Stimulated activated CD4-positive, alpha-beta T cell treated with anti-CD3 and anti-CD28 coated beads, TNF-alpha, amount 100 ng/mL, for 48 hours (primary cell): ENCODE data around the gene PRH2.

Experiments
- DNase-seq, 3 donors: peaks; one replicate each; pipeline ENCODE4 v3.0.0-alpha.2; 2020; ENCODE audit warnings: low read depth in 3 of 3

The PRH2 gene

DNA sequence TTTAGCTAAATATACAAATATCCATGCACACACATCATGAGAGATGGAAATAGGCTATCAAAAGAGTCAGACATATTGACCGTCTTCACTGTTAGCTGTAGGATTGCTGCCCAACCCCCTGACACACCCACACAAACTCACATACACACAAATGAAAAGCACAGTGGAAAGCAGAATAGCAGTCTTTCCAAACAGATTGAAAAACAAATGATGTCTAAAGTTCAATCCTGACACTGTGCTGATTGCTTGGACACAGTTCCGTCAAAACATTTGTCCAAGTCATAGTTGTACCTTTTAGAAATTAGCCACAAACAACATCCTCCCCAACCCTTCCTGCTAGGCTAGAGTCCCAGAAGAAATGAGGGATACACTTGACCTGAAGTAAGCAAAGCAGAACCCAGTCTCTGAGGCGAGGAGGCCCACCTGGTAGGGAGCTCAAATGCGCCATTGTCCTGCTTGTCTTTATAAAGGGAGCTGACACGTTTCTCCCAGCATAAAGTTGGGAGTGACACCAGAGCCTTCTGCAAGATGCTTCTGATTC is at the start of gene PRH2:
Gene PRH2, plus strand, starts transcription at position 491 of the 541 bp plus-strand sequence. Its CDS starts 38 bp downstream, at position 529.
- no peak for DNase-seq

DNA sequence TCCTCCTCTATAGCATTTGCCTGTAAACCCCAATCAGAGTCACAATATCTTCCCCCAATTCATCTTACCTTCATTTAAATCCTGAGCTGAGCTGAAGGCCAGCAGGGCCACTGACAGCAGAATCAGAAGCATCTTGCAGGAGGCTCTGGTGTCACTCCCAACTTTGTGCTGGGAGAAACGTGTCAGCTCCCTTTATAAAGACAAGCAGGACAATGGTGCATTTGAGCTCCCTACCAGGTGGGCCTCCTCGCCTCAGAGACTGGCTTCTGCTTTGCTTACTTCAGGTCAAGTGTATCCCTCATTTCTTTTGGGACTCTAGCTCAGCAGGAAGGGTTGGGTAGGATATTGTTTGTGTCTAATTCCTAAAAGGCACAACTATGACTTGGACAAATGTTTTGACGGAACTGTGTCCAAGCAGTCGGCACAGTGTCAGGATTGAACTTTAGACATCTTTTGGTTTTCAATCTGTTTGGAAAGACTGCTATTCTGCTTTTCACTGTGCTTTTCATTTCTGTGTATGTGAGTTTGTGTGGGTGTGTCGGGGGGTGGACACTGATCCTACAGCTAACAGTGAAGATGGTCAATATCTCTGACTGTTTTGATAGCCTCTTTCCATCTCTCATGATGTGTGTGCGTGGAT is 44.8 kb upstream of the PRH2 start, which contains the start of gene PRH1:
Gene PRH1, minus strand, starts transcription at position 170 of the 640 bp plus-strand sequence. Its CDS starts 38 bp downstream, at position 132.
- DNase-seq: no peak

DNA sequence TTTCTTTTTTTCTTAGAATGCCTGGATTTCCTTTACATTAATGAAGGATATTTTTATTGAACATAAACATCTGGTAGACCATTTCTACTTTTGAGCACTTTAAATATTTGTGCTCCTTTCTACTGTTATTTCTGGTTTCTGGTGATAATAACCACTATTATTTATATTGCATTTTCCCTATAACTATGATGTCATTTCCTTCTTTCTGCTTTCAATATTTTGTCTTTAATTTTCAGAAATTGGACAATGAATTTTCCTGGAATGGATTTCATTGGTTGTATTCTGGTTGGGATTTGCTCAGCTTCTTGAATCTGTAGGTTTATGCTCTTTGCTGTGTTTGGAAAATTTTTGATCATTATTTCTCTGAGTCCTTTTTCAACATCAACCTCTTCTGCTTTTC is 39.8 kb upstream of the PRH2 start:
- no peak for DNase-seq

DNA sequence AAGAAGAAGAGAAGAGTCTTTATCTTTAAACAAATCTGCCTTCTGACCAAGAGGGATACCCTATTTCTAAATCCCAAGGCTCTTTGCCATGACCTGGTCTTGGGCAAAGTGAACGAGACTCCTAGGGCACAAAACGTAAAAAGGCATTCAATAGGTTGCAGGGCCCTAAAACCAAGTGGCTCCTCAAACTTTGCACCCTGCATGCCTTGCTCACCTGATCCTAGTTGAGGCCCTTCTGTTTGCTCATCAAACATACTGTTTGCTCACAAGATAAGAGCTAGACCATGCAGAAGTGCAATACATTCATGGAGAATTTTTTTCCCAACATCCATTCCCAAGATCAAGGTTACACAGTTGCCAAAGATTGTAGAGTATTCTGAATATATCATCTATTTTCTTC is 37.1 kb upstream of the PRH2 start:
- DNase-seq: no peak

DNA sequence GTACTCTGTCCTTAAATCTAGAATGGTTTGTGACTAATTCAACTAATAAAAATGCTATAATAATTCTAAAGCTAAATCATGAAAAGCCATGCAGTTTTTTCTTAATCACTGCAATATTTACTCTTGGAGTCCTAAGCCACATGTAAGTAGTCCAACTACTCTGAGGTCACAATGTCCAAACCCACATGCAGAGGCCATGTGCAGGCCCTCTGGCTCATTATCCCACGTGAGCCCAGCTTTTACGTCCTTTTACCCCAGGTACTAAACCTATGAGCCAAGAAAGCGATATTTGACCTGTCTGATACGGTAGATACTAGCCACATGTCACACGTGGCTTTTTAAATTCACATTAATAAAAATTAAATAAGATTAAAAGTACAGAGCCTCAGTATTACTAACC is 32.2 kb upstream of the PRH2 start:
- DNase-seq: no peak

DNA sequence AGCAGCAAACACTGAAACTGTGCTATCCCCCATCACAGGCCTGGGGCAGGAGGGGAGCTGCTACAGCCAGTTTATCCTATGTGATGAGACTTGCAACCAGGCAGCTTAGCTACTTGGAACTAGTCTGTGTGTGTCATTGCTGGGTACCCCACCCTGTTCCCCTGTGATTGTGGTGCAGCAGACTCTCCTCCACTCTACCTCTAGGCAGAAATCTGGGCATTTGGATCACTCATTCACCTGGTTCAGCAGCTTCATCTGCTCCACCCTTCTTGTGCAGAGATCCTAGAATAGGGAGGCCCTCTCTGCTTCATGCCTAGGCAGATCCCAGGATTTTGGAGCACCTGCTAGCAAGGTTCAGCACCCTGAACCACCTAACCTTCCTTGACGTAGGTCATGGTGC is 28.5 kb upstream of the PRH2 start:
- DNase-seq: no peak

DNA sequence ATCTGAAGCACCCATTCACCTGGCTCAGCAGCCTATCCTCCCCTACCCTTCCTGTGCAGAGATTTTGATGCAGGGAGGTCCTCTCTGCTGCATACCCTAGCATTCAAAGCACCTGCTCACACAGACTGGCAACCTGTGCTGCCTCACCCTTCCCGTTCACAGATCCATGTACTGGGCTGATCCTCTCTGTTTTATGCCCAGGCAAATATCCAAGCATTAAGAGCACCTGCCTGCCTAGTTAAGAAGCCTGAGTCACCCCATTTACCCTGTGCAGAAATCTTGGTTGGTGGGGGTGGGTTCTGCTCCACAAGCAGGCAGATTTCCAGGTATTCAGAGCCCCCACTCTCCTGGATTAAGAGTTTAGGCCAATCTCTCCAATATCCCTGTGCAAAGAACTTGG is 28.1 kb upstream of the PRH2 start:
- no peak for DNase-seq

DNA sequence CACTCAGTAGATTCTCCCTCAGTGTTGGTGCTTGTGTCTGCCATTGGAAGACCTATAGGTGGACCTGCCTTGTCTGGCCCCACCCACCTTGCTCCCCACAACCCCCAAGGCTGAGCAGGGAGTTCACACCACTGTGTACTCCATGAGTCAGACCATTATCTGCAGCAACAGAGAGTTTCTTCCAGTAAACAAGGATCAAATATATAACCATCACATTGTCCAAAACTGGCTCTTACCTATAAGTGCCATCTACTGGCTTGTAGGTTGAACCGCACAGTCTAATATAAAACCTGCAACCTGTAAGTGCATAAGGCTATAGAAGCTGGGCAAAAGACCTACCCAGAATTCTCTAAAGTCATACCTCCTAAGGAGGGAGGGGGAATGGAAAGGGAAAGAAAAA is 27.6 kb upstream of the PRH2 start:
- no peak for DNase-seq

DNA sequence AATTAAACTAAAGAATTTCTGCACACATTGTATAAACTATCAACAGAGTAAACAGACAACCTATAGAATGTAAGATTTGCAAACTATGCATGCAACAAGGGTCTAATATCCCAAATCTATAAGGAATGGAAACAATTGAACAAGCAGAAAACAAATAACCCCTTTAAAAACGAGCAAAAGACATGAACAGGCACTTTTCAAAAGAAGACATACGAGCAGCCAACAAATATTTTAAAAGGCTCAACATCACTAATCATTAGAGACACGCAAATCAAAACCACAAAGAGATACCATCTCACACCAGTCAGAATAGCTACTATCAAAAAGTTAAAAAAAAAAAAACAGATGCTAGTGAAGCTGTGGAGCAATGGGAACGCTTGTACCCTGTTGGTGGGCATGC is 24.4 kb upstream of the PRH2 start:
- no peak for DNase-seq

DNA sequence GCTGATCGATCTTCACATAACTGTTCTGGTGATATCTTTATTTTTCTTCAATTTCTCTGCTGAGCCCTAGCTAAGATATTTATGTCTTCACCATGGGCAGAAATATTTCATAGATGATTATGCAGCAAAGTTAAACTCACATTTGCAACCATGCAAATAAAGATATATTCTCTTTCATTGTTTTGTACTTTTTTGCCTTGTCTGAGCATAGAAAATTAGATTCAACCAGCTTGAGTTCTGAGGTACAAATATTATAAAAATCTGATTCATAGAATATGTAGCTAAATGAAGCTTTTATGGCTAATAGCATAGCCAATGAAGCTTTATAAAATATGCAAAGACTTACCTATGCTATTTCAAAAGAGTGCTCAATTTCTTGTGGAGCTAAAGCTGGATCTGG is 19.6 kb upstream of the PRH2 start, which contains the start of gene TAS2R13:
Gene TAS2R13, minus strand, starts transcription at position 101 of the 400 bp plus-strand sequence. CDS start 264 bp downstream, outside the sequence.
- no peak for DNase-seq

DNA sequence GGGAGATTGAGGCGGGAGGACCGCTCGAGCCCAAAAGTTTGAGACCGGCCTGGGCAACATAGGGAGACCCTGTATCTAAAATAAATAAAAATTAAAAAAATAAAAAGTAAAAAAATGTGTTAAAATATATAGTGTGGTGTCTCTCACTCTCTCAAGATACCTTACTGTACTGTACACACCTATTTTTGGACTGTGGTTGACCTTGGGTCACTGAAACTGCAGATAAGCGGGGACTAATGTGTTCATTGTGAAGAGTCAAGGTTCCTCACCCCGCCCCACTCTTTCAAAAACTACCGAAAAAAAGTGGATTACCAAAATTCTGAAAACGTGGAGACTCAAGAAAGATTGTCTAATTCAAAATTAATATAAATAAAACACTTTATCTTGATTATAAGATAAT is 18.7 kb upstream of the PRH2 start:
- DNase-seq: no peak

DNA sequence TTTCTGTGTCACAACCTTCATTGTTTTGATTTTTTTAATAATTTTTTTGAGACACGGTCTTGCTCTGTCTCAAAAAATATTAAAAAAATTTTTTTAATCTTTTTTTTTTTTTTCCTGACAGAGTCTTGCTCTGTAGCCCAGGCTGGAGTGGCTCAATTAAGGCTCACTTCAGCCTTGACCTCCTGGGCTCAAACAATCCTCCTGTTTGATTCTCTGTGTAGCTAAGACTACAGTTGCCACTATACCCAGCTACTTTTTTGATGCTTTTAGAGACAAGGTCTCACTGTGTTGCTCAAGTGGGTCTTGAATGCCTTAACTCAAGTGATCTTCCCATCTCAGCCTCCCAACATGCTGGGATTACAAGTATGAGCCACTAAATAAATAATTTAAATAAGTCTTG is 9.2 kb upstream of the PRH2 start:
- DNase-seq: no peak

DNA sequence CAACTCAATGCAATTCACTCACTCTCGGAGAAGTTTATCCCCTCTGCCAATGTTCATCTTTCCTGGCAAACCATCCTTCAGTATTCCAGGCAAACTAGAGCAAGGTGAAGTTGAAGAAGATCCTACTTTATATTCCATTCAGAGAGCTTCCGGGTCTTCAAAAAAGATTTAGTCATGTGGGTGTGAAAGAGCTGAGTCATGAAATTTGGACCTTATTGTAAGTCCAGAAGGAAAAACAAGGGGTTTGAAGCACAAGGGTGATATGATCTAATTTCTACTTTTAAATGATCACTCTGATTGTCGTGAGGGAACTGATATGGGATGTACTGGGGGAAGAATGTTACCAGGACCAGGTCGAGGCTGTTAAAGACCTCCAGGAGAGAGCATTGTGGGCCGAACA is 2.8 kb upstream of the PRH2 start:
- DNase-seq: no peak

DNA sequence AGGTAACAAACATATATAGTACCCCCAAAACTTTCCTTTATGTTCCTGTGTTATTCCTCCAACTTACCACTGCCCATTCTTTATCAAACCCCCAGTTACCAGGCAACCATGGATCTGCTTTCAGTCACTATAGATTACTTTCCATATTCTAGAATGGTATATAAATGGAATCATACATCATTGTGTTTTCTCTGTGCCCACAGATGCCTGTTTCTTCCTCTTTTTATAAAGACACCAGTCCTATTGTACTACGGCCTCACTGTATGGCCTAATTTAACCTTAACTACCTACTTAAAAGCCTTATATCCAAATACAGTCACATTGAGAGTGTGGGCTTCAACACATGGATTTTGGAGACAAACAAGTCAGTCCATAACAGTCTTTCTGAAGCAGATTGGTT is 7.5 kb downstream of the PRH2 start:
- DNase-seq: no peak

DNA sequence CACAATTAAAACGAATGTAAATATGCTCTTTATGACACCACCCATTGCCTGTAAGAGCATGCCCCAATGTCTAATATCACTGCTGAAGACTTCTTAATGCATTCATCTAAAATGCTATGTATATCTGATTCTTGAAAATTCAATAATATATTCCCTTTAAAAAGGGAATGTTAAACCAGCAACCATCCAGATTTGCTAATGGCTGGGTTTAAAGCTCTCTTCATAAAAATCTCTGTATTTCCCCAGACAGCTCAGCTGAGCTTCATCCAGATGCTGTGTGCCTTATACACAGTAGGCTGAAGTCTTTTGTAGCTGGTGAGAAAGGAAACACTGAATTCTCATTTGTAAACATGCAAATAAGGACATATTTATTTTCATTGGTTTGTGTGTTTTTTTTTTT is 10.1 kb downstream of the PRH2 start, which contains the start of gene TAS2R14:
Gene TAS2R14, minus strand, starts transcription at position 101 of the 400 bp plus-strand sequence. Its CDS starts 56 bp downstream, at position 45.
- DNase-seq: no peak

DNA sequence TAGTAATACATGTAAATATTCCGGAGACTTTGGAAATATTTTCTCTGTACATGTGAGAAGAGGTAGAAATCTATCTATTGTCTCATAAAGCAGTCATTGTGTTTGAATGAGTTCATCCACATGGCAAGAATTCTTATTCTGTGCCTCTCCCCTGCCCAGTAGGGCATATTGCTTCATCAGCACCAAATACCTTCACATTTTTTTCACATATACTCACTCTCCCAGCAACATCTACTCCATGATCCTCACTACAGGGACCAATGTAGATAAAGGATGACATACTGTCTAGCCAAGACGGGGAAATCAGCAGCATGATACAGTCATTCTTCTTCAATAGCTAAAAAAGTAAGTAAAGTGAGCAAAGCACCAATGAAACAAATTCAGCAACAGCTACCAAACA is 11.4 kb downstream of the PRH2 start:
- DNase-seq: no peak

DNA sequence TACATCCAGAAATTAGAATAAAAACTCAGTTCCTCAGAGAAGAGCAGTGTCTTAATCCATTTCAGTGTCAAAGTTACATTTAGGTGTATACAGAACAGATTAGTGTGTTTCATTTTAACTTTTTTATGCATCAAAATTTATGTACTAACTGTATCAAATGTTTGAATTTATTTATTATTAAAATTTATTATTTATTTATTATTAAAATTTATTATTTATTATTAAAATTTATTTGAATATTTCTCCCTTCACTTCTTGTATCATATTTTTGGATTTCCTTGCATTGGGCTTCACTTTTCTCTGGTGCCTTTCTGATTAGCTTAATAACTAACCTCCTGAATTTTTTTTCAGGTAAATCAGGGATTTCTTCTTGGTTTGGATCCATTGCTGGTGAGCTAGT is 12.3 kb downstream of the PRH2 start:
- DNase-seq: no peak

DNA sequence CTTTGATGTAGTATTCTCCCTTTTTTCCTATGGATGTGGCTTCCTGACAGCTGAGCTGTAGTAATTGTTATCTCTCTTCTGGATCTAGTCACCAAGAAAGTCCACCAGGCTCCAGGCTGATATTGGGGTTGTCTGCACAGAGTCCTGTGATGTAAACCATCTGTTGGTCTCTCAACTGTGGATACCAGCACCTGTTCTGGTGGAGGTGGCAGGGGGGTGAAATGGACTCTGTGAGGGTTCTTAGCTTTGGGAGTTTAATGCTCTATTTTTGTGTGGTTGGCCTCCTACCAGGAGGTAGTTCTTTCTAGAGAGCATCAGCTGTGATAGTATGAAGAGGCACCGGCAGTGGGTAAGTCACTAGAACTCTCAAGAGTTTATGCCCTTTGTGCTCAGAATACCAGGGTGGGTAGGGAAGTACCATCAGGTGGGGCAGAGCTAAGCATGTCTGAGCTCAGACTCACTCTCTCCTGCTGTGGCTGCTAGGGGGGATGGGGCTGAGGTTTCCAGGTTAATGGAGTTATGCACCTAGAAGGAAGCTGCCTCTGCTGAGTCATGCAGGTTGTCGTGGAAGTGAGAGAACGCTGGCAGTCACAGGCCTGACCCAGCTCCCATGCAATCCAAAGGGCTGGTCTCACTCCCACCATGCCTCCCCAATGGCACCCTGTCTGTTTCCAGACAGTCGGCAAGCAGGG is 13.0 kb downstream of the PRH2 start:
- DNase-seq: no peak

DNA sequence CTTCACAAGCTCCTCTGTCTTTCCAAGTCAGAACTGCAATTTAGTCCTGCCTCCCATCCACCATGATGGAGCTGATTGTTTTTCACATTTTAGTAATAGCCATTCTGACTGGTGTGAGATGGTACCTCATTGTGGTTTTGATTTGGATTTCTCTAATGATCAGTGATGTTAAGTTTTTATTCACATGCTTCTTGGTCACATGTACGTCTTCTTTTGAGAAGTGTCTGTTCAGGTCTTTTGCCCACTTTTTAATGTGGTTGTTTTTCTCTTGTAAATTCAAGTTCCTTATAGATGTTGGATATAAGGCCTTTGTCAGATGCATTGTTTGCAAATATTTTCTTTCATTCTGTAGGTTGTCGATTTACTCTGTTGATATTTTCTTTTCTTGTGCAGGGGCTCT is 14.1 kb downstream of the PRH2 start:
- DNase-seq: no peak

DNA sequence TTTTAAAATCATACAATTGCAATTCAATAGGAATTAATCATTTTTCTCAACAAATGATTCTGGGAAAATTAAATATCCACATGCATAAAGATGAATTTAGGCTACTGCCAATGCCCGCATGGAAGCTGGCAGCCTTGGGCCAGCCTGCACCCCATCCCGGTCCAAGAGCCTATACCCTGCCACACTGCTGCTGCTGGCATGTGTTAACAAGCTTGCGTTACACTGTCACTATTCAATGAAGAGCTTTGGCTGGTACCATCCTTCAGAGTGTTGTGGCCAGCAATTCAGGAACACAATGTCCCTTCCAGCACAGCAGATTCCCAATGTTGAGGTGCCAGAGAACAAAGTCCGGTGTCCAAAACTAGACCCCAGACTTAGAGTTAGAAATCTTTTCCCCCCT is 23.6 kb downstream of the PRH2 start:
- DNase-seq: no peak

DNA sequence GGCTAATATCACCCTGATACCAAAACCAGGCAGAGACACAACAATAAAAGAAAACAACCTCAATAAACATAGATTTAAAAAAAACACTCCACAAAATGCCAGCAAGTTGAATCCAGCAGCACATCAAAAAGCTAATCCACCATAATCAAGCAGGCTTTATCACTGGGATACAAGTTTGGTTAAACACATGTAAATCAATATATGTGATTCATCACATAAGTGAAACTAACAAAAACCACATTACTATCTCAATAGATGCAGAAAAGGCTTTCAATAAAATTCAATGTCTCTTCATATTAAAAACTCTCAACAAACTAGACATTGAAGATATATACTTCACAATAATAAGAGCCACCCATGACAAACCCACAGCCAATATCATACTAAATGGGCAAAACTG is 27.0 kb downstream of the PRH2 start:
- no peak for DNase-seq

DNA sequence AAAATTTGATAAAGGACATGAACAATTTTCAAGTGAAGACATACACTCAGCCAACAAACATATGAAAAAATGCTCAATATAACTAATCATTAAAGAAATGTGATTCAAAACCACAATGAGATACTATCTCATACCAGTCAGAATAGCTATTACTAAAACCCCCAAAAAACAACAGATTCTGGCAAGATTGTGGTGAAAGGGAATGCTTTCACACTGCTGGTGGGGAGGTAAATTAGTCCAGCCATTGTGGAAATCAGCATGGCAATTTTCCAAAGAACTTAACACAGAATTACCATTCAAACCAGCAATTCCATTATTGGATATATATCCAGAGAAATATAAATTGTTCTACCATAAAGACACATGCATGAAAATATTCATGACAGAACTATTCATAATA is 28.7 kb downstream of the PRH2 start:
- no peak for DNase-seq

DNA sequence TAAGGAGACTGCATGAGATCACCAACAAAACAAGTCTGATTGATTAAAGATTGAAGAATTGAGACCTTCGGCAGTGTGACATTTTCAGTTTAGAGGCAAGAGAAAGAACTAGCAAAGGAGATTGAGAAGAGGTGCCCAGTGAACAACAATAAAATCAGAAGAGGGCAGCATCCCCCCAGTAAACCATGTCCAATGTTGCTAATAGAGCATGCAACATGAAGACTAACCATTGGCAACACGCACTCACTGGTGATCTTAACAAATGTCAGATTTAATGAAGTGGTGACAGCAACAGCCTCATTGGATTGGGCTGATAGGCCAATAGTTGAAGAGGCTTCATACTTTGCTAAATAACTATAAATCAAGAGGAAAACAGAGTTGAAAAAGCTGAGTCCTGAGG is 30.8 kb downstream of the PRH2 start:
- DNase-seq: no peak
